Endothelial cell of hepatic sinusoid (primary cell): ENCODE results near the gene INPP4A.
"Not testable (repeated sequence)": the region's sequence is repeated elsewhere in the genome, so short reads cannot be mapped to it uniquely, and the experiment has no call there.

Source experiments
- in situ Hi-C: cut with HindIII; loops from 2 replicates; pipeline ENCODE4 v1.10.0; 2017; ENCODE audit warnings: low sequenced_read_pairs

Gene INPP4A

GRCh38 chr2:98577313-98577712 lies 132.7 kb downstream of the INPP4A start:
- in situ Hi-C loops, result no loop called here

GRCh38 chr2:98578231-98578630 lies 133.6 kb downstream of the INPP4A start:
- in situ Hi-C loops, result no loop called here

GRCh38 chr2:98579926-98580325 lies 135.3 kb downstream of the INPP4A start:
- in situ Hi-C loops, result no loop called here

GRCh38 chr2:98580656-98581284 lies 136.1 kb downstream of the INPP4A start:
- in situ Hi-C loops, result no loop called here

- in situ Hi-C loops, result no loop called here
Measured at GRCh38 chr2:98582523-98582922, 137.9 kb downstream of the INPP4A start.

- in situ Hi-C loops, result no loop called here
Measured at GRCh38 chr2:98583276-98583675, 138.6 kb downstream of the INPP4A start.

GRCh38 chr2:98583816-98584618 lies 139.4 kb downstream of the INPP4A start:
- in situ Hi-C loops, result no loop called here

- in situ Hi-C loops, result no loop called here
Measured at GRCh38 chr2:98585386-98585785, 140.7 kb downstream of the INPP4A start.

GRCh38 chr2:98586551-98587140 lies 142.0 kb downstream of the INPP4A start:
- in situ Hi-C loops, result no loop called here

- in situ Hi-C loops, result no loop called here
Measured at GRCh38 chr2:98588880-98589431, 144.3 kb downstream of the INPP4A start.

GRCh38 chr2:98589489-98589888 lies 144.8 kb downstream of the INPP4A start:
- in situ Hi-C loops, result no loop called here

GRCh38 chr2:98592565-98592964 lies 147.9 kb downstream of the INPP4A start:
- in situ Hi-C loops, result no loop called here

- in situ Hi-C loops, result not testable (repeated sequence)
Measured at GRCh38 chr2:98594665-98595064, 150.0 kb downstream of the INPP4A start.

GRCh38 chr2:98598781-98599428 lies 154.2 kb downstream of the INPP4A start:
- in situ Hi-C loops, result no loop called here

- in situ Hi-C loops, result no loop called here
Measured at GRCh38 chr2:98601532-98602132, 157.0 kb downstream of the INPP4A start.

GRCh38 chr2:98604547-98604946 lies 159.9 kb downstream of the INPP4A start:
- in situ Hi-C loops, result no loop called here

- in situ Hi-C loops, result no loop called here
Measured at GRCh38 chr2:98605076-98605475, 160.4 kb downstream of the INPP4A start.

GRCh38 chr2:98606431-98606830 lies 161.8 kb downstream of the INPP4A start:
- in situ Hi-C loops, result no loop called here

GRCh38 chr2:98607104-98607503 lies 162.4 kb downstream of the INPP4A start:
- in situ Hi-C loops, result no loop called here

GRCh38 chr2:98607741-98608115 lies 163.1 kb downstream of the INPP4A start:
- in situ Hi-C loops, result no loop called here
